K562 (cell line): ENCODE data around the gene KLHL29. TPM values are rescaled to one million over a fixed set of nuclear protein-coding genes. Genes with fewer than 3 reads are reported as not detected.

ENCODE experiments used
- CAMTA2 ChIP-seq: fragments of 250-450 bp; sonication (Bioruptor Pico); conservative IDR thresholded peaks from 2 replicates; pipeline ENCODE4 v1.5.1; 2022
- COPS2 ChIP-seq: fragments of 450-650 bp; conservative IDR thresholded peaks from 2 replicates; pipeline ENCODE4 v1.6.1; 2016; ENCODE audit warnings: mild to moderate bottlenecking, moderate library complexity
- CXXC5 ChIP-seq: fragments of 250-450 bp; sonication (Bioruptor Pico); IDR thresholded peaks from 2 replicates; pipeline ENCODE4 v1.8.0; 2022; ENCODE audit warnings: inconsistent platforms, mild to moderate bottlenecking, moderate library complexity
- KDM4B ChIP-seq, 2 experiments: fragments of 450-650 bp in 1 of 2; sonication (generic) in 1 of 2; IDR thresholded peaks; 2 replicates each; pipeline ENCODE4 v1.6.1; 2016 to 2017; ENCODE audit warnings: borderline replicate concordance in 2 of 2, antibody characterized with exemption in 1 of 2, low read depth in 1 of 2, mild to moderate bottlenecking in 1 of 2
- KDM5B ChIP-seq: fragments of 200-600 bp; sonication (generic); IDR thresholded peaks from 2 replicates; pipeline ENCODE4 v1.6.1; 2012; ENCODE audit warnings: low read depth, mild to moderate bottlenecking, moderate library complexity, low read length, control low read depth, inconsistent platforms; ENCODE audit not compliant: insufficient replicate concordance
- SRF ChIP-seq, 2 experiments: fragments of 250-450, 450-650 bp in 1 of 2; sonication (Bioruptor Pico) in 1 of 2; sonication (generic) in 1 of 2; formaldehyde crosslinking; IDR thresholded peaks; 2 replicates each; pipeline versions ENCODE4 v1.5.0 to v1.5.1; 2020 to 2022; ENCODE audit warnings: mild to moderate bottlenecking in 1 of 2, missing genetic modification reagents in 1 of 2
- TOE1 ChIP-seq, 2 experiments: fragments of 450-650 bp in 1 of 2; sonication (generic) in 1 of 2; formaldehyde crosslinking in 1 of 2; IDR thresholded peaks; 2 replicates each; pipeline versions ENCODE4 v1.7.1 to v1.8.0; 2016 to 2022; ENCODE audit warnings: borderline replicate concordance in 2 of 2, mild to moderate bottlenecking in 2 of 2, antibody characterized with exemption in 1 of 2, inconsistent platforms in 1 of 2, low read depth in 1 of 2, missing genetic modification reagents in 1 of 2, moderate library complexity in 1 of 2
- ZNF224 ChIP-seq: sonication (generic); formaldehyde crosslinking; IDR thresholded peaks from 2 replicates; pipeline ENCODE4 v1.8.0; 2022; ENCODE audit warnings: mild to moderate bottlenecking, missing genetic modification reagents
- ZNF354B ChIP-seq: fragments of 250-450 bp; sonication (Bioruptor Pico); IDR thresholded peaks from 2 replicates; pipeline ENCODE4 v1.4.0; 2020
- ZNF695 ChIP-seq: fragments of 450-650 bp; formaldehyde crosslinking; IDR thresholded peaks from 2 replicates; pipeline ENCODE4 v1.4.0; 2020; ENCODE audit warnings: mild to moderate bottlenecking, moderate library complexity
- polyA plus RNA-seq, 8 experiments: library from polyadenylated mRNA; depleted of rRNA in 4 of 8; stranded (reverse) in 5 of 8; unstranded in 3 of 8; fragments of >200 nt; fragmentation: Nextera tagmentation in 2 of 8; fragmentation: Illumina TruSeq in 1 of 8; extraction: Ambion mirVana in 2 of 8; extraction: Trizol in 1 of 8; gene quantifications; 2 replicates each; pipeline versions ENCODE4 v1.2.1 to v1.2.3, GENCODE V29; 2011 to 2014; ENCODE audit warnings: inconsistent platforms in 1 of 8, missing spikeins in 1 of 8
- total RNA-seq, 7 experiments: library from RNA; depleted of rRNA in 6 of 7; stranded (reverse); fragments of >200 nt in 6 of 7; fragmentation: Illumina TruSeq in 2 of 7; extraction: Trizol in 2 of 7; gene quantifications; 2 replicates each; pipeline versions ENCODE4 v1.2.1 to v1.2.3, GENCODE V29; 2011 to 2021; ENCODE audit warnings: low replicate concordance in 1 of 7
- TF ChIP-seq, protein P1 (sequence below): fragments of 450-650 bp; IDR thresholded peaks from 2 replicates; pipeline ENCODE4 v1.7.0; 2016; ENCODE audit warnings: borderline replicate concordance

The KLHL29 gene
- total and polyA plus RNA-seq, 9 of the 15 experiments (the other 6 are each of a cell fraction or from before 2014, with no cell fraction given): 0.03 to 0.31 (median 0.08) TPM; not detected in 1

- no peak for TF ChIP-seq KDM5B
- no peak for TF ChIP-seq SRF (CRISPR knock-in tag; IDR thresholded peaks at IDR 0.05)
- TF ChIP-seq KDM4B (IDR thresholded peaks at IDR 0.05; ENCODE audit: borderline replicate concordance in 2 of 2, low read depth in 1 of 2): no peak
- TF ChIP-seq ZNF224 (CRISPR knock-in tag): no peak
- TF ChIP-seq CXXC5 (CRISPR knock-in tag): no peak
- no peak for TF ChIP-seq TOE1 (IDR thresholded peaks at IDR 0.05; ENCODE audit: borderline replicate concordance)
- no peak for TF ChIP-seq TOE1 (CRISPR knock-in tag; IDR thresholded peaks at IDR 0.05; ENCODE audit: borderline replicate concordance, low read depth)
- TF ChIP-seq ZNF695: no peak
- no peak for TF ChIP-seq ZNF354B (CRISPR knock-in tag)
- TF ChIP-seq COPS2: no peak
- TF ChIP-seq, protein P1, sequence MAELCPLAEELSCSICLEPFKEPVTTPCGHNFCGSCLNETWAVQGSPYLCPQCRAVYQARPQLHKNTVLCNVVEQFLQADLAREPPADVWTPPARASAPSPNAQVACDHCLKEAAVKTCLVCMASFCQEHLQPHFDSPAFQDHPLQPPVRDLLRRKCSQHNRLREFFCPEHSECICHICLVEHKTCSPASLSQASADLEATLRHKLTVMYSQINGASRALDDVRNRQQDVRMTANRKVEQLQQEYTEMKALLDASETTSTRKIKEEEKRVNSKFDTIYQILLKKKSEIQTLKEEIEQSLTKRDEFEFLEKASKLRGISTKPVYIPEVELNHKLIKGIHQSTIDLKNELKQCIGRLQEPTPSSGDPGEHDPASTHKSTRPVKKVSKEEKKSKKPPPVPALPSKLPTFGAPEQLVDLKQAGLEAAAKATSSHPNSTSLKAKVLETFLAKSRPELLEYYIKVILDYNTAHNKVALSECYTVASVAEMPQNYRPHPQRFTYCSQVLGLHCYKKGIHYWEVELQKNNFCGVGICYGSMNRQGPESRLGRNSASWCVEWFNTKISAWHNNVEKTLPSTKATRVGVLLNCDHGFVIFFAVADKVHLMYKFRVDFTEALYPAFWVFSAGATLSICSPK: no peak
- no peak for TF ChIP-seq CAMTA2 (CRISPR knock-in tag)
These were observed 50.5 kb downstream of the KLHL29 start (continued) for GRCh38 chr2:23435250-23436035.
